Measurements from ENCODE around the gene KIF16B.

DNA sequence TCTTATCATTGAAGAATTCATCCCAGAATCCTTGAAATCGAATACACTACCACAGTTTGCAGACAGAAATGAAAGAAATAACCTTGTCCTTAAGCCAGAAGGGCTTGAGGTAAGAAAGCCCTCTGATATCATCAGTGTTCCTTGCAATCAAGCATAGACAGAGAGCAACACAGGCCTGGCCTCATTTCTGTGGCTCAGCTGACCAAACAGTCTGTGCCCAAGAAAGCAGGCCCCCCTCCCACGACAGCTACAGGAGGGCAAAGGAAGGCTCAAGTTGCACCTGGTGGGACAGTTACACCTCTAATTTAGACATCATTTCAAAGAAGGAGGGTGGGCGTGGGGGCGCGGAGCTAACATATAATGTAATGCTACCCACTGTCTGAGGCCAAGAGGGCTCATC is 21.6 kb downstream of the KIF16B start:
- TF ChIP-seq CTCF (IDR thresholded peaks at IDR 0.05 in 2 of 3, conservative IDR thresholded peaks at IDR 0.05 in 1 of 3; ENCODE audit: control insufficient read depth in 2 of 3, extremely low read depth in 1 of 3, insufficient read depth in 1 of 3, low read depth in 3 of 3, low read length in 3 of 3), result no peak
- no peak for TF ChIP-seq POLR2AphosphoS5 (IDR thresholded peaks at IDR 0.05; ENCODE audit: low read length)
- no peak for TF ChIP-seq NR2C1 (IDR thresholded peaks at IDR 0.05)
- no peak for TF ChIP-seq YY1 (IDR thresholded peaks at IDR 0.05; ENCODE audit: low read depth, low read length)
- TF ChIP-seq FOS (IDR thresholded peaks at IDR 0.05; ENCODE audit: borderline replicate concordance, extremely low read depth, insufficient read length), result no peak
- no peak for TF ChIP-seq SRF (IDR thresholded peaks at IDR 0.05; ENCODE audit: low read depth in 2 of 2, low read length in 2 of 2)
- no peak for TF ChIP-seq MLLT1 (IDR thresholded peaks at IDR 0.05)
- TF ChIP-seq ZNF384 (IDR thresholded peaks at IDR 0.05; ENCODE audit: borderline replicate concordance, low read depth, low read length), result no peak
- TF ChIP-seq NFYB (IDR thresholded peaks at IDR 0.05; ENCODE audit: insufficient read depth, low read depth, low read length), result no peak

Measured in GM12878 (cell line).